OCI-M2 (cell line): ENCODE results near the gene SEC31B.

Experiments used
- DNase-seq: peaks from one replicate; lab custom pipeline; 2025; ENCODE audit not compliant: unreplicated experiment; lab: John Stamatoyannopoulos, UW

The SEC31B gene

DNA sequence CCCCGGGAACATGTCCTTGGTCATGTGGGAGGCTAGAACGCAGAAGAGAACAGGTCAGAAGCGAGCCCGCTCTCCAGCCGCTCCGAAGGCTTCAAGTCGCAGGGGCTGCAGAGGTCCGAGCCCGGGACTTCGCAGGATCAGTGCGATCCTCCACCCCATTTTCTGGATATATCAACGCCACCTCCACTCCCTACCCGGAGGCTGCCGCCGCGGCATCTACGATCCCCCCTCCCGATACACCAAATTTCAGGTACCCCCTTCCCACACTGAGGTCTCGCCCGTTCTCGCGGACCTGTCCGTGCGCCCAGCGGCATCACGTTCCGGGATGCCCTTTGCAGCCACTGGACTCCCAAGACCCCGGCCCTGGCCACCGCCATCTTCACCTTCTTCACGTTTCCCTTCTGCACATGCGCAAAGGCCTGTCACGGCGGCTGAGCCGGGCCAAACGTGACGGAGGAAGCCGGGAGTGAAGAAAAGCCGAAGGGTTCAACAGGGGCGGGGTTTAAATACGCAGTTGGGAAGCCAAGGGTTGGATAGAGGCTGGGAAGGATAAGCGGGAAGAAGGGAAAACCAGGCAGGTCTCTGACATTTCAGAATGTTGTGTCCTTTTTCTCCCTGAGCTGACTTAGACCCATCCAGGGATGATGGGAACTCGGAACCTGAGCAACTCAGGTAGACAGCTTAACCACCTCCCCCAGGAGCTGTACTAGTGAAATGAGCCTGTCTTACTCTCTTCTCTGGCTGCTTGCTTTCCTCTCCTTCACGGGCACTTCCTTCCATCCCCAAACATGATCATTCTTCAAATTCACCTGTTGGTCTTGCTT lies 10.0 kb upstream of the SEC31B start, which contains the start of gene NDUFB8:
Gene NDUFB8 (minus strand): TSS at position 397 of the 824 bp plus-strand sequence. CDS start 20 bp downstream, at position 377.
- peak; percentile 66 for DNase-seq

DNA sequence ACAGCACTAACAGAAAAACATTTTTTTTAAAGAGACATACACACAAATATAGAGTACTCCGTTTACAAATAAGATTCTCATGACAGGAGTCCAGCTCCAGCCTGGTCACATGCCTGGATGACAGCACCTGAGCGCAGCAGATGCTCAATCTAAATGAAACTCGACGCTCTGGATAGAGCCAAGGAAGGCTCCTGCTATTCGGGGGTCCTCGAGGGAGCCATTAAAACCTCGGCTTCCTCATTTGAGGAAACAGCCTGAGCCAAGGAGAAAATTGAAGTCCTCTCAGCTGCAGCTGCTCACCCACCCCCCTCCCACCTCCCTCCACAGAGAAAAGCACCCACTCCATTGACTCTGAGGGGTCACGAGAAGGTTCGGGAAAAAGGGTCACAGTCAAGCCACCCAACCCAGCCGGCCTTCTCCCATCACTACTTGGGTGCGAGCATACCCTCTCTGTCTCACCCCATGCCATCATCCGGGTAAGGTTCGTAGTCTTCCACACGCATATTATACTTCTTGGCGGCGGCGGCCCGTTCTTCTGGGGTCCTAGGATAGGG lies 9.3 kb upstream of the SEC31B start:
- no peak for DNase-seq

GRCh38 chr10:100528123-100528886 lies 8.6 kb upstream of the SEC31B start:
- no peak for DNase-seq

- no peak for DNase-seq
Observed at GRCh38 chr10:100524638-100525037, 5.0 kb upstream of the SEC31B start.

DNA sequence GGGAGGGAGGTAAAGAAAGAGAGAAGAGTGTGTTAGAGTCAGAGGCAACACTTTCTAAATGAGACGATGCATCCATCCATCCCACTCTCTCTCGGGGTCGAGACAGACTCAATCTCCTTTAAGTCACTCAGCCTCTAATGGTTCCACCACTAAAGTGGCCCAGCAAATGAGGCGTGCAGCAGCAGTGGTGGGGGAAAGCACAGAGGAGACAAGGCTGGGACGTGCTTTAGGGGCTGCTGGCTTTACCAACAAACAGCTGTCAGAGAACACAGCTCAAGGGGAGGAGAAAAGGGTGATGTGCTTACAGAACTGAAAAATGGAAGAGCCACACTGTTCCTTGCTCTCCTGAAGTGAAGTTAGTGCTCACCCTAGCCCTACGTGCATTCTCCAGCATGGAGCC lies 4.5 kb upstream of the SEC31B start:
- DNase-seq, result no peak

DNA sequence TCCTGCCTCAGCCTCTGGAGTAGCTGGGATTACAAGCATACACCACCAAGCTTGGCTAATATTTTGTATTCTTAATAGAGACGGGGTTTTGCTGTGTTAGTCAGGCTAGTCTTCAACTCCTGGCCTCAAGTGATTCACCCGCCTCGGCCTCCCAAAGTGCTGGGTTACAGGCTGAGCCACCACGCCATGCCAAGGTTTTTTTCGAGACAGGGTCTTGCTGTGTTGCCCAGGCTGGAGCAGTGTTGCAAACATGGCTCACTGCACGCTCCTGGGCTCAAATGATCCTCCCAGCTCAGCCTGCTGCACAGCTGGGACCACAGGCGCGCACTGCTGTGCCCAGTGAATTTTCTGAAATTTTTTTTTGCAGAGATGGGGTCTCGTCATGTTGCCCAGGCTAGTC lies 3.3 kb upstream of the SEC31B start:
- DNase-seq, result no peak

GRCh38 chr10:100522107-100522801 lies 2.6 kb upstream of the SEC31B start:
- DNase-seq, result no peak

GRCh38 chr10:100520811-100521210 lies 1.1 kb upstream of the SEC31B start:
- DNase-seq, result no peak

DNA sequence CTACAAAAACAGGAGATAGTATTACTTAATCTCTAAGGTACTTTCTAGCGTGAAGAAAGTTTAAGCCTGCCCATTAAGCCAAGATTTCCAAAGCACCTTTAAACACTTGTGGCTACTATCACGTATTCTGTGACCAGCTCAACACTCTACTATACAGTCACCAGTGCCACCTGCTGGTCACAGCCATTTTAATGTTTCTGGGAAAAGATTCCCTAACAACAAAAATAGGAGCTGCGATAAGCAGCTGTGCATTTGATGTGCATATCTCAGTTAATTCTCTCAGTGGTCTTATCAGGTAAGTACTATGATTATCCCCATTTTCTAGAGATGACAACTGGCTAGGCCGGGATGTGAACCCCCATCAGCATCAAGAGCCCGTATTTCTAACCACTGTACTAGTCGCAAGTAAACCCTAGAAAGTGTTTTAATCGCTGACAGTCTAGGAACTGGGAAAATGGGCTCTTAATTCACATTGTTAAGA lies 860 bp downstream of the SEC31B start:
- DNase-seq, result no peak

DNA sequence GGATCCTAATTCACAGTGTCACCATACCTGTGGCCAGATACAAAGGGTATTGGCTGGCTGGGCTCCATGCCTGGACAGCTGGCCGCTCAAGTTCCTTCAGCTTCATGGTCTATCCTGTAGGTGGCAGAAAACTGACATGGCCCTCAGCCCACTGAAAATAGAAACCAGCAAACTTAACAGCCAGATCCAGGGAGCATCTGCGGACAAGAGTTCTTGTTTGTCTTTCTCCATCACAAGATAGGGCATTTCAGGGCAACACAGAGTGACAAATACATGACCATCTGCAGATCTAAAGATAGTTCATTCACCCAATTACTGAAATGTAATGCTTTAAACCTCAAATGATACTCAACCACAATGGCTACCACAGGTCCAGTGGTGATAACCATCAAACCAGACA lies 2.8 kb downstream of the SEC31B start:
- DNase-seq, result no peak

DNA sequence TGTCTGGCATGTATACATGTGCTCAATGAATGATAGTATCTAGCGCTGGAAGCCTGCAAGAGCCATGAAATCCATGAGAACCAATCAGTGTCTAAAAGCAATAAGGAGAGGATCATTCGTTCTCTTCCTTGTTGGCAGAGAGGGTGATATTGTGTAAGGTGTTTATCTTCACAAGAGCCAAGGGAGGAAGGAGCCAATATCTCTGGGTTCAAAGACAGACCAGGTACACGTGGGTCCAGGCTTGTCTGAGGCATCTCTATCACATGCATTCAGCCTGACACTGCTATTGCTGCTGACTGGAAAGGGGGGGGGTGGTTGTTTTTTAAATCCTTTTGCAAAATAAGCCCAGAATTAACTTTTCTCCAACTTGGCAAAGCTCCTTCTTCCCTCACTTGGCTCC lies 4.0 kb downstream of the SEC31B start:
- no peak for DNase-seq

- no peak for DNase-seq
Observed at GRCh38 chr10:100510533-100511308, 8.9 kb downstream of the SEC31B start.

GRCh38 chr10:100509241-100509840 lies 10.3 kb downstream of the SEC31B start:
- DNase-seq, result no peak

GRCh38 chr10:100508691-100509150 lies 10.9 kb downstream of the SEC31B start:
- no peak for DNase-seq

DNA sequence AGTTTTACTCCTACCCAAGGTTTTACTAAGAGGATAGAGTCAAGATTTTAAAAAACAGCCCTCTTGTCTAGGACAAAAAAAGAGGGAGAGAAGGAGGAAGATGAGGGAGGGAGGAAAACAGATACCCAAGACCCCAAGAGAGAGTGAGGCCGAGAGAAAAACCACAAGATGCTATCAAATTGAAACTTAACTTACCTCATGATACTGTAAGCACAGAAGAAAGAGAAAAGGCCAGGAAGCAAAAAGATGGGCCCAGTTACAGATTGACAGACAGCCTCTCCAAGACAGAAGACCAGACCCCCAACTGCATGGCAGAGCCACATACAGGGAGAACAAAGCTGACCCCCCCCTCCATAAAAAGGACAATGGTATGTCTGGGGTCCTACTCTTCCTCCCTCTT lies 11.4 kb downstream of the SEC31B start:
- no peak for DNase-seq

DNA sequence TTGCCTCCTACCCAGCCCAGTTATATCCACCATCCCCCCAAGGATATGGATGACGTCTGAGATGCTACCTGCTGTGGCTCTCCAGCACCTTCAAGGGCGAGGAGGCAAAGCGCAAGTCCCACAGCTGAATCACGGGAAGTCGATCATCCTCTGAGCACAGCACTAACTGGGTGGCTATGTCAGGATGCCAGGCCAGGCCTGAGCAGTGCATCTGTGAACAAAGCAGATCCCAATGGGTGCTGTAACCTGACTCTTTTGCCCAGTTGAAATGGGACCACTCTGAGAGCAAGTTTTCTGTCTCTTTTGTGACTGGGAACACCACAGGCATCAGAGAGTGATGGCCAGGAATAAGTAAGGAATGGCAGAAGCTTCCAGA lies 12.3 kb downstream of the SEC31B start:
- no peak for DNase-seq

GRCh38 chr10:100506596-100507356 lies 12.9 kb downstream of the SEC31B start:
- DNase-seq, result no peak

- no peak for DNase-seq
Observed at GRCh38 chr10:100505164-100505563, 14.5 kb downstream of the SEC31B start.

DNA sequence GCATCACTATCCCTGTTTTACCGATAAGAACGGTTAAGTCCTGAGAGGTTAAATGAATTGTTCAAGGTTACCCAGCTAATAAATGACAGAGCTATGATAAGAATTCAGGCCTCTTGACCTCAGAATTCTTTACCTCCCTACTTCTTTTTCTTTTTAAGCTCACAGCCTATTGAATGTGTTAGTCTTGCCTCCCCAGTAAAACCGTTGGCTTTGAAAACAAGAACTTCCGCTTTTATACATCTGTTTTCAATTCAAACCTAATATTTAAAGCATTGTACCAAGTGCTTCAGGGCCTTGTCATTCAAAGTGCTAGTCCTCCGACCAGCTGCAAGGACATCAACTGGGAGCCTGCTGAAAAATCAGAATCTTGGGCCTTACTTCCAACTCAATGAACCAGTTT lies 15.6 kb downstream of the SEC31B start:
- no peak for DNase-seq
